ENCODE results near the gene L3MBTL4. TPM values are rescaled to one million over a fixed set of nuclear protein-coding genes. Genes with fewer than 3 reads are reported as not detected.

The L3MBTL4 gene
- total and polyA plus RNA-seq, 7 donors: 0.04 to 1.3 (median 0.22) TPM

GRCh38 chr18:6441200-6441599 lies 26.5 kb upstream of the L3MBTL4 start:
- 69 to 77% (median 76%) methylated on average over 2 of the region's 2 CpGs for WGBS, 3 donors
- no peak overlapping the region for H3K27ac ChIP-seq
- ATAC-seq (no peak), DNase-seq (no peak)
- no peaks in the 10 kb centered on the region for H3K4me1 ChIP-seq
- H3K9me3 ChIP-seq: no peaks in the 10 kb centered on the region
- no peak overlapping the region for H3K4me3 ChIP-seq
- intact Hi-C loops (cut with DNase I): no loop called here
- TF ChIP-seq CTCF (IDR thresholded peaks at IDR 0.05): no peak
- H3K27me3 ChIP-seq (ENCODE audit: insufficient read depth in 3 of 3, low read length in 2 of 3): no peaks in the 10 kb centered on the region
- no peaks in the 10 kb centered on the region for H3K36me3 ChIP-seq (ENCODE audit: insufficient read depth in 1 of 2, low read depth in 1 of 2)

GRCh38 chr18:6437937-6438818 lies 23.5 kb upstream of the L3MBTL4 start:
- no peaks in the 10 kb centered on the region for H3K36me3 ChIP-seq (ENCODE audit: insufficient read depth in 1 of 2, low read depth in 1 of 2)
- no peaks in the 10 kb centered on the region for H3K9me3 ChIP-seq
- H3K27ac ChIP-seq: no peak overlapping the region
- WGBS, 3 donors: 70 to 81% (median 72%) methylated on average over 13 of the region's 13 CpGs
- no peaks in the 10 kb centered on the region for H3K4me1 ChIP-seq
- intact Hi-C loops (cut with DNase I): no loop called here
- no peaks in the 10 kb centered on the region for H3K27me3 ChIP-seq (ENCODE audit: insufficient read depth in 3 of 3, low read length in 2 of 3)
- DNase-seq (no peak), ATAC-seq (no peak)
- H3K4me3 ChIP-seq: no peak overlapping the region
- TF ChIP-seq CTCF (IDR thresholded peaks at IDR 0.05): no peak

GRCh38 chr18:6435731-6436130 lies 21.0 kb upstream of the L3MBTL4 start:
- no peak for TF ChIP-seq CTCF (IDR thresholded peaks at IDR 0.05)
- intact Hi-C loops (cut with DNase I): no loop called here
- H3K9me3 ChIP-seq: no peaks in the 10 kb centered on the region
- H3K36me3 ChIP-seq (ENCODE audit: insufficient read depth in 1 of 2, low read depth in 1 of 2): no peaks in the 10 kb centered on the region
- 33 to 62% (median 39%) methylated on average over 1 of the region's 1 CpG for WGBS, 3 donors
- ATAC-seq (no peak), DNase-seq (no peak)
- no peak overlapping the region for H3K27ac ChIP-seq
- no peaks in the 10 kb centered on the region for H3K4me1 ChIP-seq
- no peaks in the 10 kb centered on the region for H3K27me3 ChIP-seq (ENCODE audit: insufficient read depth in 3 of 3, low read length in 2 of 3)
- no peak overlapping the region for H3K4me3 ChIP-seq

- Histone ChIP-seq H3K27me3 (ENCODE audit: insufficient read depth in 3 of 3, low read length in 2 of 3) (no peaks in the 10 kb centered on the region), H3K4me1 (no peaks in the 10 kb centered on the region), H3K27ac (no peak overlapping the region), H3K4me3 (no peak overlapping the region), H3K36me3 (ENCODE audit: insufficient read depth in 1 of 2, low read depth in 1 of 2) (no peaks in the 10 kb centered on the region), H3K9me3 (no peaks in the 10 kb centered on the region)
- ATAC-seq: no peak
- no peak for TF ChIP-seq CTCF (IDR thresholded peaks at IDR 0.05)
- 66 to 68% (median 68%) methylated on average over 6 of the region's 6 CpGs for WGBS, 3 donors
- DNase-seq: no peak
- intact Hi-C loops (cut with DNase I): no loop called here
Measured at GRCh38 chr18:6434987-6435709, 20.4 kb upstream of the L3MBTL4 start.
